Upper lobe of left lung (tissue), 6 donors: ENCODE measurements around the gene PMVK. TPM values are rescaled to one million over a fixed set of nuclear protein-coding genes. Genes with fewer than 3 reads are reported as not detected.

Experiments
- ATAC-seq, 2 donors: fragments of 200-7000 bp; cut with Tn5 transposase; one replicate each; pipeline ENCODE4 v1.9.1; 2022; ENCODE audit warnings: mild to moderate bottlenecking in 2 of 2, moderate library complexity in 2 of 2; ENCODE audit not compliant: low FRiP score in 2 of 2
- DNase-seq, 2 donors: peaks; one replicate each; pipeline ENCODE4 v3.0.0-alpha.2; 2019 to 2020
- H3K27ac ChIP-seq, 4 donors: fragments of 200-600 bp; sonication (generic); one replicate each; pipeline ENCODE4 v1.5.1; 2016 to 2019
- H3K27me3 ChIP-seq, 4 donors: fragments of 200-600 bp; sonication (generic); one replicate each; pipeline ENCODE4 v1.5.1; 2017 to 2019
- H3K36me3 ChIP-seq, 4 donors: fragments of 200-600 bp; sonication (generic); one replicate each; pipeline ENCODE4 v1.5.1; 2016 to 2019
- H3K4me1 ChIP-seq, 4 donors: fragments of 200-600 bp; sonication (generic); one replicate each; pipeline ENCODE4 v1.5.1; 2018 to 2019
- H3K4me3 ChIP-seq, 4 donors: fragments of 200-600 bp; sonication (generic); one replicate each; pipeline ENCODE4 v1.5.1; 2017 to 2019; ENCODE audit warnings: mild to moderate bottlenecking in 2 of 4, moderate library complexity in 1 of 4
- H3K9me3 ChIP-seq, 4 donors: fragments of 200-600 bp; sonication (generic); one replicate each; pipeline ENCODE4 v1.5.1; 2018 to 2019
- CTCF ChIP-seq, 6 experiments: fragments of 450-650 bp in 4 of 6; fragments of 200-600 bp in 2 of 6; sonication (generic) in 2 of 6; IDR thresholded peaks; one replicate each; pipeline ENCODE4 v1.5.1; 2016 to 2019; ENCODE audit warnings: antibody characterized with exemption in 6 of 6
- EP300 ChIP-seq, 4 donors: sonication (generic); formaldehyde crosslinking; IDR thresholded peaks; one replicate each; pipeline ENCODE4 v1.5.1; 2017; ENCODE audit warnings: antibody characterized with exemption in 4 of 4, control low read depth in 2 of 4
- POLR2A ChIP-seq, 4 donors: fragments of 450-650 bp; IDR thresholded peaks; one replicate each; pipeline ENCODE4 v1.5.1; 2016 to 2017; ENCODE audit warnings: antibody characterized with exemption in 4 of 4, mild to moderate bottlenecking in 2 of 4
- POLR2AphosphoS5 ChIP-seq, 2 donors: sonication (generic); formaldehyde crosslinking; IDR thresholded peaks; one replicate each; pipeline ENCODE4 v1.5.1; 2017; ENCODE audit warnings: antibody characterized with exemption in 2 of 2
- WGBS, 2 donors: methylation state at CpG; one replicate each; pipeline ENCODE4 v1.1.5; 2017 to 2018; 5-methylcytosine and 5-hydroxymethylcytosine counted together
- total RNA-seq, 6 donors: library from RNA; depleted of rRNA in 4 of 6; stranded (reverse); fragments of >200 nt in 4 of 6; gene quantifications; one replicate each; pipeline versions ENCODE4 v1.1.0 to v1.2.1, GENCODE V29; 2016 to 2021
- donor health status: DM: no; HTN: no; CAD: no; lungs with moderate emphysema.
- donor health status: DM: no; HTN: yes; CAD: no; lungs with severe emphysema.

Gene PMVK
- total RNA-seq, 6 donors from 2014 or later = 9.4 to 51.6 (median 29.8) TPM

GRCh38 chr1:154955718-154956543 is 19.4 kb upstream of the PMVK start, which contains the start of gene PBXIP1:
TSS of gene PBXIP1 (minus strand) at chr1:154956099. CDS start at chr1:154953721, 2,378 bp downstream.
- no peaks in the 10 kb centered on the region for H3K27me3 ChIP-seq
- ATAC-seq = peak; percentile 81 to 92
- DNase-seq = peak in 1 of 2 donors; percentile 85
- peaks cover 41 to 73% (median 51%) of the 10 kb centered on the region in 4 donors for H3K4me1 ChIP-seq
- peaks cover 6 to 21% (median 15%) of the 10 kb centered on the region in 4 donors for H3K36me3 ChIP-seq
- peak within 1 kb of the TSS; percentile 73 to 85 (median 76) for H3K27ac ChIP-seq
- peak within 1 kb of the TSS; percentile 11 to 75 (median 56) for H3K4me3 ChIP-seq
- 0 to 1% methylated on average over 18 of the region's 18 CpGs for WGBS, 2 donors
- TF ChIP-seq POLR2AphosphoS5 (IDR thresholded peaks at IDR 0.05) (peak; percentile 30 to 43), POLR2A (IDR thresholded peaks at IDR 0.05) (peak in 3 of 4 donors; percentile 28 to 68 (median 41)), EP300 (IDR thresholded peaks at IDR 0.05) (no peak), CTCF (IDR thresholded peaks at IDR 0.05) (peak in 2 of 6 experiments; percentile 6 to 15)
- H3K9me3 ChIP-seq = no peaks in the 10 kb centered on the region

GRCh38 chr1:154955039-154955717 is 18.7 kb upstream of the PMVK start:
- DNase-seq (peak in 1 of 2 donors; percentile 71), ATAC-seq (peak; percentile 47 to 66)
- TF ChIP-seq POLR2AphosphoS5 (IDR thresholded peaks at IDR 0.05) = peak in 1 of 2 donors; percentile 40
- TF ChIP-seq EP300 (IDR thresholded peaks at IDR 0.05) = no peak
- TF ChIP-seq CTCF (IDR thresholded peaks at IDR 0.05) = no peak
- TF ChIP-seq POLR2A (IDR thresholded peaks at IDR 0.05) = no peak
- Histone ChIP-seq H3K4me1 (peaks cover 33 to 66% (median 44%) of the 10 kb centered on the region in 4 donors), H3K9me3 (no peaks in the 10 kb centered on the region), H3K4me3 (peak overlapping the region; percentile 11 to 75 (median 56)), H3K27ac (peak overlapping the region; percentile 73 to 85 (median 76)), H3K36me3 (peaks cover 6 to 28% (median 22%) of the 10 kb centered on the region in 4 donors), H3K27me3 (no peaks in the 10 kb centered on the region)
- WGBS, 2 donors = 11 to 17% methylated on average over 4 of the region's 4 CpGs

GRCh38 chr1:154954541-154954940 is 18.0 kb upstream of the PMVK start:
- H3K4me1 ChIP-seq = peaks cover 32 to 62% (median 42%) of the 10 kb centered on the region in 4 donors
- 64 to 66% methylated on average over 3 of the region's 3 CpGs for WGBS, 2 donors
- H3K4me3 ChIP-seq = peak overlapping the region in 1 of 4 donors; percentile 57
- peak overlapping the region in 2 of 4 donors; percentile 16 to 85 for H3K27ac ChIP-seq
- H3K27me3 ChIP-seq = no peaks in the 10 kb centered on the region
- ATAC-seq = no peak
- no peaks in the 10 kb centered on the region for H3K9me3 ChIP-seq
- H3K36me3 ChIP-seq = peaks cover 8 to 31% (median 21%) of the 10 kb centered on the region in 4 donors
- DNase-seq = no peak
- TF ChIP-seq EP300 (IDR thresholded peaks at IDR 0.05) (no peak), POLR2A (IDR thresholded peaks at IDR 0.05) (no peak), POLR2AphosphoS5 (IDR thresholded peaks at IDR 0.05) (no peak), CTCF (IDR thresholded peaks at IDR 0.05) (no peak)

GRCh38 chr1:154953611-154954038 is 17.1 kb upstream of the PMVK start:
- no peak for ATAC-seq
- H3K27ac ChIP-seq = peak overlapping the region in 1 of 4 donors; percentile 3
- H3K27me3 ChIP-seq = no peaks in the 10 kb centered on the region
- H3K4me3 ChIP-seq = no peak overlapping the region
- no peak for DNase-seq
- WGBS, 2 donors = 75 to 86% methylated on average over 2 of the region's 2 CpGs
- peaks cover 32 to 58% (median 40%) of the 10 kb centered on the region in 4 donors for H3K4me1 ChIP-seq
- TF ChIP-seq EP300 (IDR thresholded peaks at IDR 0.05) = no peak
- TF ChIP-seq CTCF (IDR thresholded peaks at IDR 0.05) = no peak
- no peak for TF ChIP-seq POLR2AphosphoS5 (IDR thresholded peaks at IDR 0.05)
- no peak for TF ChIP-seq POLR2A (IDR thresholded peaks at IDR 0.05)
- H3K36me3 ChIP-seq = peaks cover 8 to 22% (median 12%) of the 10 kb centered on the region in 4 donors
- no peaks in the 10 kb centered on the region for H3K9me3 ChIP-seq
